ENCODE results near the gene ZBTB12. TPM values are rescaled to one million over a fixed set of nuclear protein-coding genes. Genes with fewer than 3 reads are reported as not detected.

The ZBTB12 gene
- total RNA-seq, 1 donor from 2014 or later: 8.4 TPM

DNA sequence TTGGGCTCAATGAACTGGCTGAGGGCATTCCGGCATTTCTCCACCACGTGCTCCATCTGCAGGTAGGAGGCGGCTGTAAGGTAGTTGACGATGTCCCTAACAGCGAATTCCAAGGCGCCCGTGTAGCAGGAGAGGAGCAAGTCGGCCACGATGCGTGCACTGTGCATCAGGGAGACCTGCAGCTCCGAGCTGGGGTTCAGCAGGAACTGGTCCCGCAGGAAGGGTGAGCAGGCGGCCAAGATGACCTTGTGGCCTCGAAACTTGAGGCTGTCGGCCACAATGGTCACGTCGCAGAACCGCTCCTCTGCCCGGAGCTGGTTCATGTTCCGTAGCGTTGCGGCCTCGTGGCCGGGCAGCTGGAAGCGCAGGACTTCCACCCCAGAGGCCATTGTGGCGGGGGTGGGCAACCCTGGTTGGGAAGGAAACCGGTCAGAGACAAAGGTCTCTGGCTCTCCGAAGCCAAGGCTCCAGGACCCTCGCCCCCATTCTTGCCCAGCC, 920 bp downstream of the ZBTB12 start:
- DNase-seq (ENCODE audit: low spot score): peak; percentile 69
- intact Hi-C loops (cut with DNase I): loop anchor here (5.0 kb wide), 1 partner anchor 51 kb away; no protein-coding TSS in a partner anchor
- ATAC-seq: no peak

DNA sequence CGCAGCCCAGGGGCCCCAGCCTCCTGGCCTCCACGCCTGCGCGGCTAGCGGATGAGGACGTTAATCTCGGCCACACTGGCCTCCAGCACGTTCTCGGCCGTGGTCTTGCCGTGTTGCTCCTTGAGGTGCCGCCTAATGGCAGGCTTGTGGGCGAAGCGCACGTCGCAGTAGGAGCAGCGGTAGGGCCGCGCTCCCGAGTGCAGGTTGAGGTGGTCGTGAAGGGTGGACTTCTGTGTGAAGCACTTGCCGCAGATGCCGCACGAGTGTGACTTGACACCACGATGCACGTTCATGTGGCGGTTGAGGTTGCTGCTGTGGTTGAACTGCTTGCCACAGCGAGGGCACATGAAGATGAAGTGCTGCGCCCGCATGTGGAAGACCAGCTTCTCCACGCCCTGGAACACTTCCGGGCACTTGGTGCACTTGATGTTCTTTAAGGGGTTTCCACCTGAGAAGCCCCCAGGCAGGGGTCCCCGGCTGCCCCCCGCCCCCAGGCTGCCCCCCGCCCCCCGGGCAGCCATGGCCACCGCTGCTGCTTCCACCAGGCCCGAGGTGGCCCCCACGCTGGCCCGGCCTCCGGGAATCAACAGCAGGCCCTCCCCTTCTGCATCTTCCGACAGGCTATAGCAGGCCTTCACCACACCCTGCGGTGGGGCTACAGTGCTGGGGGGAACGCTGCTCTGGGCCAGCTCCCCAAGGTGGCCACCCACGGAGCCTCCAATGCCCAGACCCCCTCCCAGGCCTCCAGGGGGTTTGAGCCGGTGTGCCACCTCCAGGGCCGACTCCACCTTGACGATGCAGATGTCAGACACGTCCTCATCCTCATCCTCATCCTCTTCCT, 1.8 kb downstream of the ZBTB12 start:
- ATAC-seq (no peak), DNase-seq (ENCODE audit: low spot score) (no peak)
- intact Hi-C loops (cut with DNase I): loop anchor here (5.0 to 10.0 kb wide), 2 partner anchors 52 to 165 kb away; partner anchors contain the start of gene CLIC1

DNA sequence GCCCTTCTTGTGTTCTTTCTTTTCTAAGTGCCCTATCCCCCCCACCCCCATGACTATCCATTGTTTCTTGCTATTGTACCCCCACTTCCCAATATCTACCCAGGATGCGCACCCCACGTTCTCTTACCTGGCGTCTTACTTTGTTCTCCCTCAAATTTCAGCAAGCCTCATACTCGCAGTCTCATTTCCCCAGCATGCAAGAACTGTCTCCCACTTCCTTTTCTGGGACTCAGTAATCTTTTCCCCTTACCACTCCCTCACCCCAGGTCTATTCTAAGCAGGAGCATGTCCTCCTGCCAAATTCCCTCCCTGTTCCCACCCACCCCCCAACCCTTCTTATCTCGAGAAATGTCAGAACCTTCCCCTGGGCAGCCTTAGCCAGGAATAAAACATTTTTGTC, 2.7 kb downstream of the ZBTB12 start:
- intact Hi-C loops (cut with DNase I): loop anchor here (10.0 kb wide), 1 partner anchor 164 kb away; the partner anchor contains the start of gene CLIC1
- DNase-seq (ENCODE audit: low spot score): no peak
- ATAC-seq: no peak

DNA sequence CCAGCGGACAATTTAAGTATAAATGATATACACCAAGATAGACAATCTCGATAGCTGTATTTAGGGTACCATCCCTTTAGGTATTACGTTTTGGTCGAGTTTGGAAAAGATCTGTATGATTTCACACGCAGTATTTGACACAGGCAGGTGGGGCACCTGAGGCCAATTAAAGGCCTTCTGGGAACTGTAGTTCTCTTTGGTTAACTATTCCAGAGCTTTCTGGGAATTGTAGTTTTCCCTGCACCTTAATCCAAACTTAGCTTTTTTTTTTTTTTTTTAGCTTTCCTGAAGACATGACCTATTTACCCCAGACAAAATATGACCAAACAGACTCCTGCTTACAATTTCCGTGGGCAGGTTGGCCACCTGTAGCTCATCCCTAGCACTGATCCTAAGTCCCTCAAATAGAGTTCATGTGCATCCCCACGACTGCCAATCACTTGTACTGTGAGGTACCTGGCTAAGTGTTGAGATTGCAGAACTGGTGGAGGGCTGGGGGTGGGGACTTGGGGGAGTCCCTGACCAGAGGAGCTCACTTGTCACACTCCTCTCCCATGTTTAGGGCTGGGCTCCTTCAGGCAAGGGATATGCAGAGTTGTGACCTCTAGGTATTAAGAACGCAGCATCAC, 3.4 kb downstream of the ZBTB12 start:
- DNase-seq (ENCODE audit: low spot score) (no peak), ATAC-seq (peak; percentile 38)
- intact Hi-C loops (cut with DNase I): loop anchor here (10.0 kb wide), 1 partner anchor 164 kb away; the partner anchor contains the start of gene CLIC1

DNA sequence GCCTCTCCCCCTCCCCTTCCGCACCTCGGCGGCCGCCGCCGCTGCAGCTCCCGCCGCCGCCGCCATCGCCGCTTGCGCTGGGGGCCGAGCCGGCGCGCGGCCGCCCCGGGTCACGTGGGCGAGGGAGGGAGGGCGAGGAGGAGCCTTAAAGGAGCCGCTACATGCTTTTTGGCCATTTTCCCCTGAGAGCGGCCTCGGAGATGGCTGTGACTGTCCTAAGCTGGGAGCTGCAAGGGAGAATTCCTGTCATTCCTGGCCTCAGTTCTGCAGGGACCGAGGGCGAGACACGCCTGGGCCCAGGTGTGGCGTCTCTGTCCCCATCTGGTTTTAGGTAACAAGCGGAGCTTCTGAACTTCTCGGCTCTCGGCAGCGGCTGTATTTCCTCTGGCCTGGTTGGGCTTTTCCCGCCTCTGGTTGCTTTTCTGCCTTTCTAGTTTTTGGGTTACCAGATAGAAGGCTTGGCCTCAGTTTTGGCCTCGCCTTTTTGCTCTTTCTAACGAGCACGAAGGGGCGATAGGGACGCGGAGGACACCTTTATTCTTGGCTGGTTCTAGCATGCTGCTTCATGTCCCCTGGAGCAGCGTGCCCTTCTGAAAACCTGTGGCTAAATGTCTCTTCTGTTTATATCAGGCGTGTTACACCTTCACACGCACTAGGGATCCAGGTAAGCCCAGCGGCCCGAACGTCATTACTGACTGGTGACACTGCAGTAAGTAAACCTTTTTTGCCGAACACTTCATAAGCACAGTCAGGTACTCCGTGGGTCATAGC, 4.1 kb downstream of the ZBTB12 start, which contains the start of gene EHMT2:
Gene EHMT2, minus strand, starts transcription at position 87 of the 771 bp plus-strand sequence. Its CDS starts 21 bp downstream, at position 66.
- DNase-seq (ENCODE audit: low spot score) (peak; percentile 92), ATAC-seq (peak; percentile 78)
- intact Hi-C loops (cut with DNase I): loop anchor here (10.0 kb wide), 1 partner anchor 163 kb away; the partner anchor contains the start of gene CLIC1

DNA sequence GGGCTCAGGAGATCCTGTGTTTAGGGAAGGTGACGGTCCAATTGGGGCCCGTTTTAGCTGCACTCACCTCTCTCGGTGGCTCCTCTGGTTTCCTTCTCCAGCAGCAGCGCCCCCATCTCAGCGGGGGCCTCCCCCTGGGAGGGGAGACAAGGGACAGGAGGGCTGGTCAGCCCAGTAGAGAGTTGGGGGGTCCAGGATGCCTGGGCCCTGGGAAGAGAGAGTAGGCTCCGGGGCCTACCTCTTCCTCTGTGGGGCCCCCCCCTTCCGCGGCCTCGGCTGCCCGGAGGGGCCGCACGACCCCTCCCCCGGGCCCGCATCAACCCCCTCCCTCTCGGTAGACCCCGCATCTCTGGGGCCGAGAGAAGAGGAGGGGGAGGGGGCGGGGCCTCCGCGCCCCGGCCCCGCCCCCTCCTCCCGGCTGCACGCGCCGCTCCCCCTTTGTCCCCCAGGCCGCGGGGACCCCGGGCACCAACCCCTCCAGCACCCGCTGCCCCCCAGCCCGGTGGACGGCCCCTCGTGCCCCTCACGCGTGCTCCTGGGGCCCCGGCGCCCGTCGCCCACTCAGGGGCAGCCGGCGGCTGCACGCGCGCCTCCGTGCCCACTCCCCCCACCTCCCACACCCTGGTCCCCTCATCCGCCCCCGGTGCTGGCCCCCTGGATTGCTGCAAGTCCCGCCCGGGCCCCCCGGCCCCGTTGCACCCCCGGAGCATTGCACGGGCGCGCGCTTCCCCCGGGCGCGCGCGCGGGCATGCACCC, 4.9 kb downstream of the ZBTB12 start:
- ATAC-seq: no peak
- no peak for DNase-seq (ENCODE audit: low spot score)
- intact Hi-C loops (cut with DNase I): loop anchor here (10.0 kb wide), 1 partner anchor 162 kb away; the partner anchor contains the start of gene CLIC1

DNA sequence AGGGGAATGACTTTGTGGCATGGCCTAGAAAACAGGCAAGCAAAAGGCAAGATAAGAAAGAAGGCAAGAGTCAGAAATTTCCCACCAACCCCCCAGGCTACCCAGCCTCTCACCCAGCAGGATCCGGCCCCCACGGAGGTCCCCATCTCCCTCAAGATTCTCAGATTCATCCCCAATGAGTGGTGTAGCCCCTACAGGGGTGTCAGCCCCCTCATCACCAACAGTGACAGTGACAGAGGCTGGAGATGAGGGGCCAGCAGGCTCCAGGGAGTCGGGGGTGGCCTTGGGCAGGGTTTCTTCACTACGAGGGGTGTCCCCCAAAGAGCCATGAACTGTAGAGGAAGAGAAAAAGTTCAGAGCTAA, 5.4 kb downstream of the ZBTB12 start:
- intact Hi-C loops (cut with DNase I): loop anchor here (10.0 kb wide), 1 partner anchor 162 kb away; the partner anchor contains the start of gene CLIC1
- no peak for ATAC-seq
- DNase-seq (ENCODE audit: low spot score): no peak

DNA sequence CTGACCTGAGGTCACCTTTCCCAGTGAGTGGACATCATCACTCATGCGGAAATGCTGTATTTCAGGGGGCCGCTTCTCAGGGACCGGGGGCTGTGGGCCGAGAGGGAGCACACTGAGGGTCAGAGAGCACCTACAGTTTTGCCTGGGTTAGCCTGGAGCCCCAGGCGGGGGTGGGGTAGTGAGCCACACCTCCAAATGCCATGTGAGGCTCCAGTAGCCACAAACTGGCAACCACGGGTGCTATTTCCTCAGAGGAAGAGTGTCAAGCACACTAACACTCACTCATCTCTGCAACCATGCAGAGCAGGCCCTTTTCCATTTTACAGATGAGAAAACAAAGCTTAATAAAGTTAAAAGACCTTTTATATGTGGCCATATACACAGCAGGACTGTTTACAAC, 9.1 kb downstream of the ZBTB12 start:
- ATAC-seq (no peak), DNase-seq (ENCODE audit: low spot score) (no peak)
- intact Hi-C loops (cut with DNase I): loop anchor here (10.0 kb wide), 1 partner anchor 158 kb away; the partner anchor contains the start of gene CLIC1

DNA sequence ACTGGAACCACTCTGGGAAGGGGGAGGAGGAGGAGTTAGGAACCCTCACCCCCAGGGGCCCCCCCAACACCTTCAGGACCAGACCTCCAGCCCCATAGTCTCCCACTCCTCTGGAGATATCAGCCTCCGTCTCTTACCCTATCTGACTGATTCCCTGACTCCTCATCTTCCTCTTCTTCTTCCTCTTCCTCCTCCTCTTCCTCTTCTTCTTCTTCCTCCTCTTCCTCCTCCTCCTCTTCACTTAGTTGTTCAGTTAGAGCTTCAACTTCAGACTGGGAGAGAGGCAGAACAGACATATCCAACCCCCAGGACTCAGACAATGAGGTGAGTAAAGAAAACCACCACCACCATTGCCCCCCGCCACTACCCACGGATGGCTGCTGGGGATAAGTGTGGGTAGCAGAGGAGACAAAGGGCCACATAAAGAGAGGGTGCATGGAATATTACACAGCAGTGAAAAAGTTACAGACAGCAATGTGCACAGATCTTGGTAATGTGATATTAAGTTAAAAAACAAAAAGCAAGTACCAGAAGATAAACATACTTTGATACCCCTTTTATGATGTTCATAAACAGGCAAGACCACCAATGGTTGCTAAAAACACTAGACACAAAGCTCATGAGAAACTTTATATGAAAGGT, 12.4 kb downstream of the ZBTB12 start:
- DNase-seq (ENCODE audit: low spot score): no peak
- intact Hi-C loops (cut with DNase I): no loop called here
- no peak for ATAC-seq

DNA sequence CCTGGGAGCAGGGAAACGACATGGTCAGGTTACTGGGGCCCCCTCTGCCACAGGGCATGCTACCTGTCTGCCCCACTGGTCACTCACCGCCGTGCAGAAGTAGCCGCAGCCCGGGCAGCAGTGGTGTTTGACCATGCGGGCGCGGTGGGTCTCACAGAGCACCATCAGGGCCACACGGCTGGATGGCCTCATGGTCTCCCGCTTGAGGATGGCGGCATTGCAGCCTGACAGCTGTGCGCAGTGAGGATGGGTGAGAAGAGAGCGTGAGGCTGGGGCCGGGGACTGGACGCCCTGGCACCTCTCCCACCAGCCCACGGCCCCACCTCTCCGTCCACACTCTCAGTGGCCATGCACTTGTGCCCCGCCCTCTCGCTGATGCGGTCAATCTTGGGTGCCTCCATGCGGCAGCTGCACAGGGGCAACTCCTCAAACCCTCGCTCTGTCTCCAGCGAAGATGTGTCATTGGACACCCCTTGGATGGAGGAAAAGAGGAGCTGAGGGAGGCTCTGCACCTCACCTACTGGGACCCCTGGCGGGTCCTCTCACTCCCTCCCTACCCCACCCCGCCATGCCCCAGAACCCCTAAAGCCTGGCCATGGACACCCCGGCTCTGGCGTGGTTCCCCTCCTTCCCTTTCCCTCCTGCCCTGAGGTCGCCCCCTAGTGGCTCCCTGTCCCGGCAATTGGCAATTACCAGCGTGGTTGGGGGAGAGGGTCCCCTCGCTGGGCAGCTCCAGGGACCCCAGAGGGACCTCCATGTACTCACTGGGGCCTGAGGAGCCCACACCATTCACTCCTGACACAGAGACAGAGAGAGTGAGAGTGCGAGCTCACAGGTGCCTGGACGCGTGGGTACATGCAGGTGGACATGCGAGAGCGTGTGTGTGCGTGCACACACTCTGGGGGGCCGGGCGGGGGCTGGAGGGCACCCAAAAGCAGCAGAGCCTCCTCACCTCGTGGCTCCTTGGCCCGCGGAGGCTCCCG, 13.3 kb downstream of the ZBTB12 start:
- peak; percentile 79 for DNase-seq (ENCODE audit: low spot score)
- intact Hi-C loops (cut with DNase I): no loop called here

DNA sequence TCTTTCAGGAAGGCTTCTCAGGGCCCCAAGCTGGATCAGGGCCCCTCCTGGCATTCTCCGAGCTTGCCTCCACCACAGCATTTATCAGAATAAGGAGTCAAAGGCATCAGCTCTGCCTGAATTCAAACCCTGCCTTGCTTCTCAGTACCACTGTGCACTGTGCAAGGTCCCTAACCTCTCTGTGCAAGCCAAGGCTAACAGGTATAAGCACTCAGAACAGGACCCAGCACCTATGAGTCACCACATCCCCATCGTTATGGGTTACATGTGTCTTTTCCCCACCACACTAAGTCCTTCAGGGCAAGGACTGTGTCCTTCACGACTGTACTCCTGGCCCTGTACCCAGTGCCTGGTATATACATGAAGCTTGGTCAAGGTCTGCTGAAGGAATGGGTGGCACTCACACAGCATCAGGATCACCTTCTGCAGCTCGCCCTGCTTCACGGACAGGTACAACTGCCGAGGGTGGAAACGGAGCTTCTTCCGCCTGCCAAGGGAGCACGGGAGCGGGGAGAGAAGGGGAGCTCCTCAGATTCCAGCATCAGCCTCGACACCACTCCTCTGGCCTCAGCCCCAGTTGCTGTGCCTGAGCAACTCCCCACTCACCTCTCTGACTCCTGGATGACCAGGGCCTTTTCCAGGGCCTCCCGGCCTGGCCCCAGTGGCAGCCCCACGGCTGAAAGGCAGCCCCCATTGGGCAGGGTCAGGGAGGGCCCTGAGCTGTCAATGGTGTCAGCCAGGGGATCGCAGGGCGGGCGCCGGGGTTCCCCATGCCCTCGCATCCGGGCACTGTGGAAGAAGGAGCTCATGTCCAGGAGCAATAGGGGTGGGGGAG, 14.5 kb downstream of the ZBTB12 start:
- intact Hi-C loops (cut with DNase I): no loop called here
- no peak for ATAC-seq
- no peak for DNase-seq (ENCODE audit: low spot score)

More for the DNA sequence above, 13.3 kb downstream of the ZBTB12 start:
- ATAC-seq: peak; percentile 30

DNA sequence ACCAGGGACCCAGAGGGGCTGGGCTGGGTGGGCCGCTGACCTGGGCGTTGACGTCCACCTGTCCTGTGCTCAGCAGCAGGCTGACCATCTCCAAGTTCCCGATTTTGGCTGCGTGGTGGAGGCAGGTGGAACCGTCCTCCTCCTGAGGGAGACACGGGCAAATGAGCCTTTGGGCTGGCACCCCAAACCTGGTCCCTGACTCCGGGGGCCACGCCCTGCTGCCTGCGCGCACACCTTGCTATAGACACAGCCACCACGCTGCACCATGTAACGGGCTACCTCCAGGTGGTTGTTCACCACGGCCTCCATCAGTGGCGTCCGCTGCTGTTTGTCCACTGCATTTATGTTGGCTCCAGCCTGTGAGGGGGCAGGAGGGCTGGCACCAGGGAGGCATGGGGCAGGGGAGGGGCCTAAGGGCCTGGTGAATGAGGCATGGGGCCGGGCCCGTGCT, 15.3 kb downstream of the ZBTB12 start:
- DNase-seq (ENCODE audit: low spot score) (no peak), ATAC-seq (no peak)
- intact Hi-C loops (cut with DNase I): no loop called here

DNA sequence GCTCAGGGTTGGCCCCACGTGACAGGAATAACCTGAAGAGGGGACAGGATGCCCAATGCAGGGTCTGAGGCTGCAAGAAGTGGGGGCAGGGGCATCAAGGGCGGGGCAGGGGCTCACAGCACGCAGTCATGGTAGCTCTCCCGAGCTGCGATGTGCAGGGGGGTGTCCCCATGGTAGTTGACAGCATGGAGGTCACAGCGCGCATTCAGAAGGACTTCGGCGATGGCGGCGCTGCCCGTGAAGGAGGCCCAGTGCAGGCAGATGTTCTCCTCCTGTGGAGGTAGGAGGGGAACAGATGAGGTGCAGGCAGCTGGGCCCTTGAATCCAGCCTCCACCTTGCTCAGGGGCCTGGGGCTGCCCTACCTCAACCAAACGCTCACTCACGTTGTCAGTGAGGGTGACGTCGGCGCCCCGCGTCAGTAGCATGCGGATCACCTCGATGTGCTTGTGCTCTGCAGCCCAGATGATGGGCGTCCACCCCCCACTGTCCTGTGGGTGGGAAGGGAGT, 17.3 kb downstream of the ZBTB12 start:
- intact Hi-C loops (cut with DNase I): no loop called here
- DNase-seq (ENCODE audit: low spot score): no peak
- no peak for ATAC-seq

DNA sequence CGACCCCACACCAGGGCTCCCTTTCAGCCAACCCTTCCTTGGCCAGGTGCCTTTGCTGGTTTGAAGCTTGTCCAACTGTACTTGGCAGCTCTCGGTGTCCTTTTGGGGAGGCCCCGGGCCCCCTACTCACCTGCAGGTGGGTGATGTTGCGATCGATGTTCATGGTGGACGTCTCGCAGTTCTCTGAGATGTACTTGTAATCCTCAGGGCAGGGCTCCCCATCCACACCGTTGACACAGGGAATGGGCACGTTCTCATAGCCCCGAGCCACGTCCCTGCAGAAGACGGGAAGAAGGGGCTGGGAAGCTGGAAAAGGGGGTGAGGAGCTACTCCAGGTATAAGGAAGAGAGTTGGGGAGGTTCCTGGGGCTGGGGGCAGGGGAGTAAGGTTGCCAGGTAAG, 18.2 kb downstream of the ZBTB12 start:
- intact Hi-C loops (cut with DNase I): no loop called here
- ATAC-seq (no peak), DNase-seq (ENCODE audit: low spot score) (no peak)

DNA sequence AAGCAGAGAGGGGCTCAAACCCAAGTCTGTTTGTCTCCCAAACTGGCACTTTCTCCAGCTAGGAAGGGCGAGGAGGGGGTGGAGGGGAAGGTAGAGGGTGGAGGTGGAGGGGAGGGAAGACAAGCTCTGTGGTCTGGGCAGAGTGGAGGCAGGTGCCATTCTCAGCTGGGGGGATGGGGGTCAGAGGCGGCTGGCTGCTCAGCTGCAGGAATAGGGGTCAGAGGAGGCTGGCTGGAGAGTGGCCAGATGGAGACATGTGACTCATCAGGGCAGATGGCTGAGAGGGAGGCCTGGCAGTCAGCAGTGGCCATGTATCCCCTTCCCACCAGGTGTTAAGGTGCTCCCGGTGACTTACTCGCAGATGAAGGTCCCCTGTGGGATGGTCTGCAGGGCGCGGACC, 19.5 kb downstream of the ZBTB12 start:
- DNase-seq (ENCODE audit: low spot score) (no peak), ATAC-seq (no peak)
- intact Hi-C loops (cut with DNase I): no loop called here
